ENCODE results near the gene TRIM14. TPM values are rescaled to one million over a fixed set of nuclear protein-coding genes. Genes with fewer than 3 reads are reported as not detected.
A peak's percentile ranks its signal among the peaks of the same experiment; 100 is the strongest.

The TRIM14 gene
- total and polyA plus RNA-seq, 10 of the 15 experiments (the other 5 are each of a cell fraction or from before 2014, with no cell fraction given): 8.6 to 53.3 (median 35.7) TPM

DNA sequence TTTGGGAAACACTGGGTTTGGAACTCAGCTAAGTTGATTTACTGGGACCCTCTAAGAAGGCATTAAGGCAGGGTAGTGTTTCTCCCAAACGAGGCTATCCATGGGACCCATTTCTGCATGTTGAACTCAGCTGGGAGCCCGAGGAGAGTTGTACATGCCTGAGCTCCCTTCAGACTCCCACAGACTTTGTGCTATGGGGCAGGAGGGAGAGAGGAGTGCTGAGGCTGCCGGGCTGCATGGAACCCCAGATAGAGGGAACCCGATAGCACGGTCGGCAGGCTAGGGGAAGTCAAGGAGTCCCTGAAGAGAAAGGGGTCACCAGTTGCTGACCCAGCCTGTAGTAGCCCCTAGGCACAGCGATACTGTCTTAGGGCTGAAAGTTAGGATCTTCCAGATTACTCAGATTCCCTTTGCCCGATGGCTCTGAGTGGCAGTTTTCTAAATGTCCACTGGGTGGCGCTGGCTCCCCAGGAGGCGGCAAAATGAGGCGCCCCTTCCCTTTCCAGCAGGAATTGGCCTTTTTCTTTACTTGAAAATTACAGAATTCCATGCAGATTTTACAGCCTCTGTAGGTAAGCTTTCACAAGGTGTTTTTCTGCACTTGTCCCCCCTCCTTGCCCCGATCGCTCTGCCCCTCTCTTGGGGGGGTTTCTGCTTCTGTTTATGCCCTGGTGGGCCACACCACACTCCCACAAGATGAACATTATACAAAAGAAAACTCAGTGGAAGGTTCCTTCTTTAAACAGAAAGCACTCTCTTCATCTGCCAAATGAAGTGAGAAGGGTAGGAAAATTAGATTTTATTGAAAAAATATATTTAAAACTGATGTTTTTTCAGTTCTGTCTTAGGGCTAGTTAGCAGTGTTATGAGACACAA is 44.7 kb downstream of the TRIM14 start (continued):
- TF ChIP-seq, protein P1, sequence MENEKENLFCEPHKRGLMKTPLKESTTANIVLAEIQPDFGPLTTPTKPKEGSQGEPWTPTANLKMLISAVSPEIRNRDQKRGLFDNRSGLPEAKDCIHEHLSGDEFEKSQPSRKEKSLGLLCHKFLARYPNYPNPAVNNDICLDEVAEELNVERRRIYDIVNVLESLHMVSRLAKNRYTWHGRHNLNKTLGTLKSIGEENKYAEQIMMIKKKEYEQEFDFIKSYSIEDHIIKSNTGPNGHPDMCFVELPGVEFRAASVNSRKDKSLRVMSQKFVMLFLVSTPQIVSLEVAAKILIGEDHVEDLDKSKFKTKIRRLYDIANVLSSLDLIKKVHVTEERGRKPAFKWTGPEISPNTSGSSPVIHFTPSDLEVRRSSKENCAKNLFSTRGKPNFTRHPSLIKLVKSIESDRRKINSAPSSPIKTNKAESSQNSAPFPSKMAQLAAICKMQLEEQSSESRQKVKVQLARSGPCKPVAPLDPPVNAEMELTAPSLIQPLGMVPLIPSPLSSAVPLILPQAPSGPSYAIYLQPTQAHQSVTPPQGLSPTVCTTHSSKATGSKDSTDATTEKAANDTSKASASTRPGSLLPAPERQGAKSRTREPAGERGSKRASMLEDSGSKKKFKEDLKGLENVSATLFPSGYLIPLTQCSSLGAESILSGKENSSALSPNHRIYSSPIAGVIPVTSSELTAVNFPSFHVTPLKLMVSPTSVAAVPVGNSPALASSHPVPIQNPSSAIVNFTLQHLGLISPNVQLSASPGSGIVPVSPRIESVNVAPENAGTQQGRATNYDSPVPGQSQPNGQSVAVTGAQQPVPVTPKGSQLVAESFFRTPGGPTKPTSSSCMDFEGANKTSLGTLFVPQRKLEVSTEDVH (IDR thresholded peaks at IDR 0.05; ENCODE audit: low read depth, partially characterized antibody): no peak
- TF ChIP-seq RB1 (IDR thresholded peaks at IDR 0.05; ENCODE audit: borderline replicate concordance): peak; percentile 47; the same call in 1 of the 2 replicates
- no peak for TF ChIP-seq WRNIP1 (IDR thresholded peaks at IDR 0.05; ENCODE audit: borderline replicate concordance, low read depth, low read length)
- no peak for TF ChIP-seq ZNF274 (IDR thresholded peaks at IDR 0.05; ENCODE audit: insufficient read depth, insufficient read length)
- peak; percentile 74 for TF ChIP-seq YY1 (IDR thresholded peaks at IDR 0.05; ENCODE audit: low read depth, low read length)
- no peak for TF ChIP-seq DPF2 (IDR thresholded peaks at IDR 0.05)
- TF ChIP-seq NFYB (IDR thresholded peaks at IDR 0.05; ENCODE audit: insufficient read depth, low read depth, low read length): no peak
- TF ChIP-seq ZBED1 (IDR thresholded peaks at IDR 0.05; ENCODE audit: borderline replicate concordance): no peak
- TF ChIP-seq, protein P2, sequence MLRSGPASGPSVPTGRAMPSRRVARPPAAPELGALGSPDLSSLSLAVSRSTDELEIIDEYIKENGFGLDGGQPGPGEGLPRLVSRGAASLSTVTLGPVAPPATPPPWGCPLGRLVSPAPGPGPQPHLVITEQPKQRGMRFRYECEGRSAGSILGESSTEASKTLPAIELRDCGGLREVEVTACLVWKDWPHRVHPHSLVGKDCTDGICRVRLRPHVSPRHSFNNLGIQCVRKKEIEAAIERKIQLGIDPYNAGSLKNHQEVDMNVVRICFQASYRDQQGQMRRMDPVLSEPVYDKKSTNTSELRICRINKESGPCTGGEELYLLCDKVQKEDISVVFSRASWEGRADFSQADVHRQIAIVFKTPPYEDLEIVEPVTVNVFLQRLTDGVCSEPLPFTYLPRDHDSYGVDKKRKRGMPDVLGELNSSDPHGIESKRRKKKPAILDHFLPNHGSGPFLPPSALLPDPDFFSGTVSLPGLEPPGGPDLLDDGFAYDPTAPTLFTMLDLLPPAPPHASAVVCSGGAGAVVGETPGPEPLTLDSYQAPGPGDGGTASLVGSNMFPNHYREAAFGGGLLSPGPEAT (IDR thresholded peaks at IDR 0.05; ENCODE audit: low read depth): peak; percentile 43; the same call in 1 of the 2 replicates
- no peak for TF ChIP-seq EGR1 (IDR thresholded peaks at IDR 0.05; ENCODE audit: borderline replicate concordance in 1 of 2, low read depth in 2 of 2, low read length in 2 of 2)
- TF ChIP-seq HDAC6 (IDR thresholded peaks at IDR 0.05; ENCODE audit: unreplicated experiment): no peak
- TF ChIP-seq, protein P3, sequence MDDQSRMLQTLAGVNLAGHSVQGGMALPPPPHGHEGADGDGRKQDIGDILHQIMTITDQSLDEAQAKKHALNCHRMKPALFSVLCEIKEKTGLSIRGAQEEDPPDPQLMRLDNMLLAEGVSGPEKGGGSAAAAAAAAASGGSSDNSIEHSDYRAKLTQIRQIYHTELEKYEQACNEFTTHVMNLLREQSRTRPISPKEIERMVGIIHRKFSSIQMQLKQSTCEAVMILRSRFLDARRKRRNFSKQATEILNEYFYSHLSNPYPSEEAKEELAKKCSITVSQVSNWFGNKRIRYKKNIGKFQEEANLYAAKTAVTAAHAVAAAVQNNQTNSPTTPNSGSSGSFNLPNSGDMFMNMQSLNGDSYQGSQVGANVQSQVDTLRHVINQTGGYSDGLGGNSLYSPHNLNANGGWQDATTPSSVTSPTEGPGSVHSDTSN (IDR thresholded peaks at IDR 0.05; ENCODE audit: insufficient replicate concordance, low read depth, low read length): no peak
- no peak for TF ChIP-seq BACH1 (IDR thresholded peaks at IDR 0.05; ENCODE audit: borderline replicate concordance)
- TF ChIP-seq CUX1 (IDR thresholded peaks at IDR 0.05; ENCODE audit: insufficient replicate concordance, low read depth, low read length): no peak
- TF ChIP-seq ETV6 (conservative IDR thresholded peaks at IDR 0.05 in 1 of 2, IDR thresholded peaks at IDR 0.05 in 1 of 2; ENCODE audit: borderline replicate concordance in 1 of 2, low read depth in 1 of 2): 0 out of 4 replicates have a peak, but pooled peaks of 1 of the 2 experiments have one; percentile 3
- no peak for TF ChIP-seq CEBPB (IDR thresholded peaks at IDR 0.05; ENCODE audit: borderline replicate concordance in 1 of 2, low read depth in 2 of 2, low read length in 2 of 2)
